Fibroblast of the aortic adventitia (primary cell): Measurements from ENCODE around the gene CELF1. TPM values are rescaled to one million over a fixed set of nuclear protein-coding genes. Genes with fewer than 3 reads are reported as not detected.
A peak's percentile ranks its signal among the peaks of the same experiment; 100 is the strongest.
"Not testable (repeated sequence)": the region's sequence is repeated elsewhere in the genome, so short reads cannot be mapped to it uniquely, and the experiment has no call there.

Experiments
- DNase-seq: peaks from one replicate; pipeline ENCODE4 v3.0.0-alpha.2; 2010; ENCODE audit warnings: low read depth
- H3K4me3 ChIP-seq: 2 replicates; pipeline ENCODE4 v1.5.1; 2011; ENCODE audit warnings: low read depth, mild to moderate bottlenecking, control low read depth, low read length, moderate library complexity
- total RNA-seq: library from RNA; depleted of rRNA; stranded (reverse); fragments of >200 nt; gene quantifications from 2 replicates; pipeline ENCODE4 v1.2.3, GENCODE V29; 2012; ENCODE audit warnings: low replicate concordance
- TF ChIP-seq, protein P1 (sequence below): IDR thresholded peaks from 2 replicates; pipeline ENCODE4 v1.5.1; 2011; ENCODE audit warnings: mild to moderate bottlenecking, low read length, control low read depth, inconsistent platforms; ENCODE audit not compliant: insufficient read depth

CELF1 gene
- total RNA-seq, 1 donor, result 103 TPM

- DNase-seq, result peak; percentile 90
- not testable (repeated sequence) for H3K4me3 ChIP-seq
- TF ChIP-seq, protein P1, sequence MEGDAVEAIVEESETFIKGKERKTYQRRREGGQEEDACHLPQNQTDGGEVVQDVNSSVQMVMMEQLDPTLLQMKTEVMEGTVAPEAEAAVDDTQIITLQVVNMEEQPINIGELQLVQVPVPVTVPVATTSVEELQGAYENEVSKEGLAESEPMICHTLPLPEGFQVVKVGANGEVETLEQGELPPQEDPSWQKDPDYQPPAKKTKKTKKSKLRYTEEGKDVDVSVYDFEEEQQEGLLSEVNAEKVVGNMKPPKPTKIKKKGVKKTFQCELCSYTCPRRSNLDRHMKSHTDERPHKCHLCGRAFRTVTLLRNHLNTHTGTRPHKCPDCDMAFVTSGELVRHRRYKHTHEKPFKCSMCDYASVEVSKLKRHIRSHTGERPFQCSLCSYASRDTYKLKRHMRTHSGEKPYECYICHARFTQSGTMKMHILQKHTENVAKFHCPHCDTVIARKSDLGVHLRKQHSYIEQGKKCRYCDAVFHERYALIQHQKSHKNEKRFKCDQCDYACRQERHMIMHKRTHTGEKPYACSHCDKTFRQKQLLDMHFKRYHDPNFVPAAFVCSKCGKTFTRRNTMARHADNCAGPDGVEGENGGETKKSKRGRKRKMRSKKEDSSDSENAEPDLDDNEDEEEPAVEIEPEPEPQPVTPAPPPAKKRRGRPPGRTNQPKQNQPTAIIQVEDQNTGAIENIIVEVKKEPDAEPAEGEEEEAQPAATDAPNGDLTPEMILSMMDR, result peak; percentile 91
Measured at GRCh38 chr11:47454258-47454671, 98.7 kb downstream of the CELF1 start.

DNA sequence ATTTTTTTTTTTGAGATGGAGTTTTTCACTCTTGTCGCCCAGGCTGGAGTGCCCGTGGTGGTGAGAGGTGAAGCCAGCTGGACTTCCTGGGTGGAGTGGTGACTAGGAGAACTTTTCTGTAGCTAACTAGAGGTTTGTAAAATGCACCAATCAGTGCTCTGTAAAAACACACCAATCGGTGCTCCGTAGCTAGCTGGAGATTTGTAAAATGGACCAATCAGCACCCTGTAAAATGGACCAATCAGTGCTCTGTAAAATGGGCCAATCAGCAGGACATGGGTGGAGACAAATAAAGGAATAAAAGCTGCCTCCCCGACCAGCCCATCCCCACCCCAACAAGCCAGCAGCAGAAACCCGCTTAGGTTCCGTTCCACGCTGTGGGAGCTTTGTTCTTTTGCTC is 99.6 kb downstream of the CELF1 start:
- DNase-seq, result no peak
- TF ChIP-seq, protein P1, result no peak
- no peak overlapping the region for H3K4me3 ChIP-seq

DNA sequence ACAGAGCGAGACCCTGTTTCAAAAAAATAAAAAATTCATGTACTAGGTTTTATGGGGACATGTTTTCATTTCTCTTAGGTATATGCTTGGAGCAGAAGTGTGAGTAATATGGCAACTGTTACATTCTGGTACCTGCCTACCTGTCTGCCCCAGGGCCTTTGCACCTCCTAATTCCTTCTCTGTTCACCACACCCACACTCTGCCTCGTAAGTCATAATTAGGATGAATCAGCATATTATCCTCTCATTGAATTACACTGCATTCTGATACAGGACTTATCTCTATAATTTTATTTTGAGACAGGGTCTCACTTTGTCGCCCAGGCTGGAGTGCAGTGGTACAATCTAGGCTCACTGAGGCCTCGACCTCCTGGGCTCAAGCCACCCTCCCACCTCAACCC is 100.9 kb downstream of the CELF1 start:
- TF ChIP-seq, protein P1, result no peak
- no peak overlapping the region for H3K4me3 ChIP-seq
- no peak for DNase-seq

- DNase-seq, result no peak
- TF ChIP-seq, protein P1, result no peak
- H3K4me3 ChIP-seq, result no peak overlapping the region
Measured at GRCh38 chr11:47451436-47451835, 101.5 kb downstream of the CELF1 start.

- H3K4me3 ChIP-seq, result no peak overlapping the region
- TF ChIP-seq, protein P1, result no peak
- no peak for DNase-seq
Measured at GRCh38 chr11:47449541-47449940, 103.4 kb downstream of the CELF1 start.

GRCh38 chr11:47448566-47449427 is 104.1 kb downstream of the CELF1 start, which contains the start of gene RAPSN:
RAPSN (minus strand) TSS chr11:47449136; CDS start chr11:47448964, 172 bp downstream.
- TF ChIP-seq, protein P1, result no peak
- DNase-seq, result no peak
- H3K4me3 ChIP-seq, result no peak within 1 kb of the TSS
